ENCODE measurements around the gene LINGO4. TPM values are rescaled to one million over a fixed set of nuclear protein-coding genes. Genes with fewer than 3 reads are reported as not detected.
"Not testable (repeated sequence)": the region's sequence is repeated elsewhere in the genome, so short reads cannot be mapped to it uniquely, and the experiment has no call there.

The LINGO4 gene
- polyA plus RNA-seq, 1 donor (not counting 4 experiments of a cell fraction or from before 2014, with no cell fraction given), result not detected

DNA sequence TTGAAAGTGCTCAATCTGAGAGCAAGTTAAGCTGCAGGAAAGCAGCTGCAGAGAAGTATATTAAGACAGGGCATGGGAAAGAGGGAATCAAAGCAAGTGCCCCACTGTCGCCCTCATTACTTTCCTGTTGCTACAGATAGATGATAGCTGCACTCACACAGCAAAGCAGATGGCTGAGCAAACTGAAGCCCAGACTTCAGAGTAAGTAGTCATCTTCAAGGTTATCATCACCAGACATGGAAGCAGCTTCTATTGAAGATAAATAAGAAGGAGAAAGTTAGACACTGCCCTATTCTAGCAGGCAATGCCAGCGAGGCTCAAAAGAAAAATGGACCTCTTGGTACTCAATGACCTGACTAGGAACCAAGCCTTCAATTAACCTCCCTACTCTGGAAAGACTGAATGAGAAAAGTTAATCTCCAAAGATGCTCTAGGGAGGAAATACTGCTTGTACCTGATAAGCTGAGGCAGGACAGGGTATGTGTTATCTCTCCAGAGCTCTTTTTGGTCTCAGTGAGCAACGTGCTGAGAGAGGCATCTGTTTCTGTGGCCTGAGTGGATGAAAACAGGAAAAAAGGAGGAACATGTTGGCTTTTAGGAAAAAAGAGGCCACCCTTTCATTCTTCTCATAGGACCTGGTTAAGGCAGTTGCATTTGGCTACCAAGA, 30.8 kb downstream of the LINGO4 start:
- Histone ChIP-seq H3K27me3 (ENCODE audit: control insufficient read depth, extremely low read depth, insufficient read depth, low read length) (no peaks in the 10 kb centered on the region), H3K4me1 (ENCODE audit: control insufficient read depth, extremely low read depth, insufficient read depth, low read length) (peaks cover 16% of the 10 kb centered on the region), H3K36me3 (ENCODE audit: control insufficient read depth in 2 of 2, extremely low read depth in 1 of 2, insufficient read depth in 2 of 2, low read length in 2 of 2) (peaks cover 2 to 7% of the 10 kb centered on the region in 2 experiments), H3K4me2 (ENCODE audit: control insufficient read depth, extremely low read depth, insufficient read depth, low read depth, low read length) (peak overlapping the region; percentile 54), H3K4me3 (ENCODE audit: control insufficient read depth in 2 of 3, extremely low read depth in 1 of 3, insufficient read depth in 2 of 3, low read depth in 1 of 3, low read length in 3 of 3) (no peak overlapping the region), H2AFZ (ENCODE audit: control insufficient read depth, low read length) (no peak overlapping the region), H3K9me3 (ENCODE audit: control insufficient read depth, low read depth, low read length) (no peaks in the 10 kb centered on the region), H3K79me2 (ENCODE audit: control insufficient read depth, insufficient read depth, low read length) (no peaks in the 10 kb centered on the region), H3K9ac (ENCODE audit: control insufficient read depth, extremely low read depth, insufficient read depth, low read length) (peak overlapping the region; percentile 16), H4K20me1 (ENCODE audit: control insufficient read depth, extremely low read depth, insufficient read depth, low read length) (no peaks in the 10 kb centered on the region), H3K9me1 (ENCODE audit: control insufficient read depth, extremely low read depth, insufficient read depth, low read length) (no peaks in the 10 kb centered on the region), H3K27ac (ENCODE audit: control insufficient read depth, insufficient read depth, low read length) (peak overlapping the region; percentile 77)
- DNase-seq (ENCODE audit: low read depth, low spot score) (no peak), FAIRE-seq (no peak)
- TF ChIP-seq, protein P1, sequence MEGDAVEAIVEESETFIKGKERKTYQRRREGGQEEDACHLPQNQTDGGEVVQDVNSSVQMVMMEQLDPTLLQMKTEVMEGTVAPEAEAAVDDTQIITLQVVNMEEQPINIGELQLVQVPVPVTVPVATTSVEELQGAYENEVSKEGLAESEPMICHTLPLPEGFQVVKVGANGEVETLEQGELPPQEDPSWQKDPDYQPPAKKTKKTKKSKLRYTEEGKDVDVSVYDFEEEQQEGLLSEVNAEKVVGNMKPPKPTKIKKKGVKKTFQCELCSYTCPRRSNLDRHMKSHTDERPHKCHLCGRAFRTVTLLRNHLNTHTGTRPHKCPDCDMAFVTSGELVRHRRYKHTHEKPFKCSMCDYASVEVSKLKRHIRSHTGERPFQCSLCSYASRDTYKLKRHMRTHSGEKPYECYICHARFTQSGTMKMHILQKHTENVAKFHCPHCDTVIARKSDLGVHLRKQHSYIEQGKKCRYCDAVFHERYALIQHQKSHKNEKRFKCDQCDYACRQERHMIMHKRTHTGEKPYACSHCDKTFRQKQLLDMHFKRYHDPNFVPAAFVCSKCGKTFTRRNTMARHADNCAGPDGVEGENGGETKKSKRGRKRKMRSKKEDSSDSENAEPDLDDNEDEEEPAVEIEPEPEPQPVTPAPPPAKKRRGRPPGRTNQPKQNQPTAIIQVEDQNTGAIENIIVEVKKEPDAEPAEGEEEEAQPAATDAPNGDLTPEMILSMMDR (optimal IDR thresholded peaks at IDR 0.05 in 1 of 3, IDR thresholded peaks at IDR 0.05 in 1 of 3, conservative IDR thresholded peaks at IDR 0.05 in 1 of 3; ENCODE audit: extremely low read depth in 1 of 3, insufficient read depth in 2 of 3, low read length in 3 of 3), result no peak
- TF ChIP-seq EZH2 (IDR thresholded peaks at IDR 0.05; ENCODE audit: low read length), result no peak
- dilution Hi-C loops (cut with MboI; ENCODE audit: extremely low pct_ligation_motif_present, low sequenced_read_pairs), result no loop called here

DNA sequence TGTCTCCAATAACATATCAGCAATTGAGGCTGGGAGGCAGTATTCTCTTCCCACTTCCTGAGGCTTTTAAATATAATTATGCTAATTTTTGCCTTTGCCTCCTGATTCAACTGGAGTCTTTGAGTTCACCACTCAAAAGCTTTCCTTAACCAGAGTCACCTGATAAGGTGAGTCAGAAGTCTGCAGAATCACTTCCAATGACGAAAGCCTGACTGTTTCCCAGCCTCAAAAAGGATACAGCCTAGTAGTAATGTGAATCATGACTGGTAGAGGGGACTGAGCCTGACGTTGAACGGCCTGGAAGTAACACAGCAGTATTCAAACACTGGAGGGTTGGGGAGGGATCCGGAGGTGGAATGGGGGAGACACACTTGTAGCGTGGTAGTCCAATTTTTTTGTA, 31.5 kb downstream of the LINGO4 start:
- peak overlapping the region; percentile 45 for H2AFZ ChIP-seq (ENCODE audit: control insufficient read depth, low read length)
- H3K9me1 ChIP-seq (ENCODE audit: control insufficient read depth, extremely low read depth, insufficient read depth, low read length), result no peaks in the 10 kb centered on the region
- peak; percentile 94 for FAIRE-seq
- no peak overlapping the region for H3K4me3 ChIP-seq (ENCODE audit: control insufficient read depth in 2 of 3, extremely low read depth in 1 of 3, insufficient read depth in 2 of 3, low read depth in 1 of 3, low read length in 3 of 3)
- peak overlapping the region; percentile 77 for H3K27ac ChIP-seq (ENCODE audit: control insufficient read depth, insufficient read depth, low read length)
- H3K4me2 ChIP-seq (ENCODE audit: control insufficient read depth, extremely low read depth, insufficient read depth, low read depth, low read length), result peak overlapping the region; percentile 54
- no peaks in the 10 kb centered on the region for H3K27me3 ChIP-seq (ENCODE audit: control insufficient read depth, extremely low read depth, insufficient read depth, low read length)
- peaks cover under 1 to 7% of the 10 kb centered on the region in 2 experiments for H3K36me3 ChIP-seq (ENCODE audit: control insufficient read depth in 2 of 2, extremely low read depth in 1 of 2, insufficient read depth in 2 of 2, low read length in 2 of 2)
- dilution Hi-C loops (cut with MboI; ENCODE audit: extremely low pct_ligation_motif_present, low sequenced_read_pairs), result no loop called here
- H3K4me1 ChIP-seq (ENCODE audit: control insufficient read depth, extremely low read depth, insufficient read depth, low read length), result peaks cover 16% of the 10 kb centered on the region
- H3K9me3 ChIP-seq (ENCODE audit: control insufficient read depth, low read depth, low read length), result no peaks in the 10 kb centered on the region
- H3K79me2 ChIP-seq (ENCODE audit: control insufficient read depth, insufficient read depth, low read length), result no peaks in the 10 kb centered on the region
- H4K20me1 ChIP-seq (ENCODE audit: control insufficient read depth, extremely low read depth, insufficient read depth, low read length), result no peaks in the 10 kb centered on the region
- peak overlapping the region; percentile 16 for H3K9ac ChIP-seq (ENCODE audit: control insufficient read depth, extremely low read depth, insufficient read depth, low read length)
- DNase-seq (ENCODE audit: low read depth, low spot score), result peak; percentile 40
- TF ChIP-seq EZH2 (IDR thresholded peaks at IDR 0.05; ENCODE audit: low read length), result no peak
- TF ChIP-seq, protein P1 (optimal IDR thresholded peaks at IDR 0.05 in 1 of 3, IDR thresholded peaks at IDR 0.05 in 1 of 3, conservative IDR thresholded peaks at IDR 0.05 in 1 of 3; ENCODE audit: extremely low read depth in 1 of 3, insufficient read depth in 2 of 3, low read length in 3 of 3), result no peak

DNA sequence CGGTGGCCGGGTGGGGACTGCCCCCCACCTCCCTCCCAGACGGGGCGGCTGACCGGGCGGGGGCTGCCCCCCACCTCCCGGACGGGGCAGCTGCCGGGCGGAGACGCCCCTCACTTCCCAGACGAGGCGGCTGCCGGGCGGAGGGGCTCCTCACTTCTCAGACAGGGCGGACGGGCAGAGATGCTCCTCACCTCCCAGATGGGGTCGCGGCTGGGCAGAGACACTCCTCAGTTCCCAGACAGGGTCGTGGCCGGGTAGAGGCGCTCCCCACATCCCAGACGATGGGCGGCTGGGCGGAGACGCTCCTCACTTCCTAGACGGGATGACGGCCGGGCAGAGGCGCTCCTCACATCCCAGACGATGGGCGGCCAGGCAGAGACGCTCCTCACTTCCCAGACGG, 35.9 kb downstream of the LINGO4 start:
- H3K79me2 ChIP-seq (ENCODE audit: control insufficient read depth, insufficient read depth, low read length); H4K20me1 ChIP-seq (ENCODE audit: control insufficient read depth, extremely low read depth, insufficient read depth, low read length); H3K4me2 ChIP-seq (ENCODE audit: control insufficient read depth, extremely low read depth, insufficient read depth, low read depth, low read length); DNase-seq (ENCODE audit: low read depth, low spot score); H3K9me3 ChIP-seq (ENCODE audit: control insufficient read depth, low read depth, low read length); dilution Hi-C loops (cut with MboI; ENCODE audit: extremely low pct_ligation_motif_present, low sequenced_read_pairs); FAIRE-seq; H3K9ac ChIP-seq (ENCODE audit: control insufficient read depth, extremely low read depth, insufficient read depth, low read length); H3K27me3 ChIP-seq (ENCODE audit: control insufficient read depth, extremely low read depth, insufficient read depth, low read length); H3K27ac ChIP-seq (ENCODE audit: control insufficient read depth, insufficient read depth, low read length); H2AFZ ChIP-seq (ENCODE audit: control insufficient read depth, low read length); H3K9me1 ChIP-seq (ENCODE audit: control insufficient read depth, extremely low read depth, insufficient read depth, low read length); H3K4me3 ChIP-seq (ENCODE audit: control insufficient read depth in 2 of 3, extremely low read depth in 1 of 3, insufficient read depth in 2 of 3, low read depth in 1 of 3, low read length in 3 of 3); H3K36me3 ChIP-seq (ENCODE audit: control insufficient read depth in 2 of 2, extremely low read depth in 1 of 2, insufficient read depth in 2 of 2, low read length in 2 of 2): not testable (repeated sequence)
- peaks cover 23% of the 10 kb centered on the region for H3K4me1 ChIP-seq (ENCODE audit: control insufficient read depth, extremely low read depth, insufficient read depth, low read length)

All from keratinocyte (primary cell).